GM12891 (cell line): ENCODE measurements around the gene ASPHD2.

Experiments used
- PAX5 ChIP-seq: IDR thresholded peaks from 2 replicates; pipeline ENCODE4 v1.6.1; 2011; ENCODE audit warnings: low read length, moderate library complexity, mild to moderate bottlenecking; ENCODE audit not compliant: insufficient read depth, severe bottlenecking
- POLR2A ChIP-seq: IDR thresholded peaks from 2 replicates; pipeline ENCODE4 v1.6.1; 2011; ENCODE audit warnings: low read depth, low read length, control low read depth
- POLR2AphosphoS5 ChIP-seq: IDR thresholded peaks from 2 replicates; pipeline ENCODE4 v1.6.1; 2011; ENCODE audit warnings: low read depth, low read length, control low read depth
- SPI1 ChIP-seq: IDR thresholded peaks from 2 replicates; pipeline ENCODE4 v1.6.1; 2011; ENCODE audit warnings: low read depth, low read length, control low read depth
- TAF1 ChIP-seq: IDR thresholded peaks from 2 replicates; pipeline ENCODE4 v1.6.1; 2011; ENCODE audit warnings: low read depth, low read length, control low read depth

GRCh38 chr22:26418620-26419019 is 10.4 kb upstream of the ASPHD2 start:
- TF ChIP-seq POLR2AphosphoS5, result no peak
- TF ChIP-seq PAX5, result no peak
- TF ChIP-seq SPI1, result no peak
- no peak for TF ChIP-seq POLR2A
- TF ChIP-seq TAF1, result no peak
